ENCODE data around the gene GGA1. TPM values are rescaled to one million over a fixed set of nuclear protein-coding genes. Genes with fewer than 3 reads are reported as not detected.
A peak's percentile ranks its signal among the peaks of the same experiment; 100 is the strongest.
"Not testable (repeated sequence)": the region's sequence is repeated elsewhere in the genome, so short reads cannot be mapped to it uniquely, and the experiment has no call there.

The GGA1 gene
- polyA plus RNA-seq, 1 donor = 69.4 TPM

GRCh38 chr22:37569921-37570660 lies 38.5 kb upstream of the GGA1 start:
- DNase-seq = no peak

GRCh38 chr22:37570661-37570976 lies 38.0 kb upstream of the GGA1 start:
- DNase-seq = no peak

GRCh38 chr22:37571258-37571991 lies 37.2 kb upstream of the GGA1 start:
- no peak for DNase-seq

- no peak for DNase-seq
These were observed 36.7 kb upstream of the GGA1 start for GRCh38 chr22:37571992-37572373.

- no peak for DNase-seq
These were observed 33.1 kb upstream of the GGA1 start for GRCh38 chr22:37575490-37576003.

- no peak for DNase-seq
These were observed 30.6 kb upstream of the GGA1 start for GRCh38 chr22:37578002-37578401.

- no peak for DNase-seq
These were observed 27.1 kb upstream of the GGA1 start for GRCh38 chr22:37581504-37581903.

- DNase-seq = no peak
These were observed 26.1 kb upstream of the GGA1 start for GRCh38 chr22:37582526-37582925.

GRCh38 chr22:37588546-37589215 lies 20.0 kb upstream of the GGA1 start:
- DNase-seq = no peak

- DNase-seq = no peak
These were observed 19.0 kb upstream of the GGA1 start for GRCh38 chr22:37589636-37590035.

GRCh38 chr22:37591081-37591480 lies 17.6 kb upstream of the GGA1 start:
- DNase-seq = not testable (repeated sequence)

GRCh38 chr22:37591823-37592404 lies 16.7 kb upstream of the GGA1 start:
- DNase-seq = no peak

- DNase-seq = no peak
These were observed 14.4 kb upstream of the GGA1 start for GRCh38 chr22:37594237-37594636.

GRCh38 chr22:37599153-37599552 lies 9.5 kb upstream of the GGA1 start:
- no peak for DNase-seq

GRCh38 chr22:37601203-37601539 lies 7.5 kb upstream of the GGA1 start:
- no peak for DNase-seq

GRCh38 chr22:37601540-37602442 lies 6.8 kb upstream of the GGA1 start:
- DNase-seq = peak; percentile 80

GRCh38 chr22:37602546-37603277 lies 5.9 kb upstream of the GGA1 start:
- DNase-seq = not testable (repeated sequence)

GRCh38 chr22:37604074-37604473 lies 4.6 kb upstream of the GGA1 start:
- no peak for DNase-seq

GRCh38 chr22:37604875-37605274 lies 3.8 kb upstream of the GGA1 start:
- DNase-seq = no peak

- DNase-seq = peak; percentile 88
These were observed 1.4 kb upstream of the GGA1 start for GRCh38 chr22:37607010-37607934.

All from left kidney (tissue), 2 donors.